ENCODE measurements around the gene KLHL41. TPM values are rescaled to one million over a fixed set of nuclear protein-coding genes. Genes with fewer than 3 reads are reported as not detected.
"Not testable (repeated sequence)": the region's sequence is repeated elsewhere in the genome, so short reads cannot be mapped to it uniquely, and the experiment has no call there.

The KLHL41 gene
- total and polyA plus RNA-seq, 2 of the 13 experiments (the other 11 are each of a cell fraction or from before 2014, with no cell fraction given) = 0.07 to 0.31 TPM

DNA sequence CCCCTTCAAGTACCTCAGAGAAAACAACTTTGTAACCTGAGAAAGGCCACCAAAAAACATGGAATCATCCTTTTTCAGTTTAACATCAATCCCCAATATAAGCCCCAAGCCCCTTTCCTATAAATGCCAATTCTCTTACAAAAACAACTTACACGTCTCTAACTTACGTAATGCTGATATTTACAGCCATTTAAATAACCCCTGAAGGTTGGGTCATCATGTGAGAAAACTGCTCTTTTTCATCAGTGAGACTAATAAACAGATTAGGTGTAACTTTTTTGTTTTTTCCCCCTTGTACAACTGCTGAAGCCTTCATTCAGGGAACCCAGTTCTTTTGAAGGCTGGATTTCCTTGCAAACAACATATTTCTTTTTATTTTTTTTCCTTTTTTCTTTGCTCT lies 60.4 kb downstream of the KLHL41 start (continued):
- TF ChIP-seq AFF4 (CRISPR knock-in tag; IDR thresholded peaks at IDR 0.05) (no peak), SOX13 (IDR thresholded peaks at IDR 0.05) (no peak), SOX13 (CRISPR knock-in tag; conservative IDR thresholded peaks at IDR 0.05 in 1 of 2, IDR thresholded peaks at IDR 0.05 in 1 of 2) (no peak), ZNF776 (CRISPR knock-in tag; IDR thresholded peaks at IDR 0.05) (no peak), MXI1 (IDR thresholded peaks at IDR 0.05; ENCODE audit: borderline replicate concordance, low read depth, low read length) (no peak), ATM (IDR thresholded peaks at IDR 0.05; ENCODE audit: borderline replicate concordance) (no peak), ZNF138 (CRISPR knock-in tag; IDR thresholded peaks at IDR 0.05; ENCODE audit: low read depth) (no peak), MATR3 (CRISPR knock-in tag; IDR thresholded peaks at IDR 0.05) (no peak), MTF1 (CRISPR knock-in tag; IDR thresholded peaks at IDR 0.05) (no peak), POLR2AphosphoS2 (IDR thresholded peaks at IDR 0.05; ENCODE audit: low read depth, low read length) (no peak), TP53 (CRISPR knock-in tag; conservative IDR thresholded peaks at IDR 0.05) (no peak), RORA (CRISPR knock-in tag; IDR thresholded peaks at IDR 0.05) (no peak)
- TF ChIP-seq, protein P1, sequence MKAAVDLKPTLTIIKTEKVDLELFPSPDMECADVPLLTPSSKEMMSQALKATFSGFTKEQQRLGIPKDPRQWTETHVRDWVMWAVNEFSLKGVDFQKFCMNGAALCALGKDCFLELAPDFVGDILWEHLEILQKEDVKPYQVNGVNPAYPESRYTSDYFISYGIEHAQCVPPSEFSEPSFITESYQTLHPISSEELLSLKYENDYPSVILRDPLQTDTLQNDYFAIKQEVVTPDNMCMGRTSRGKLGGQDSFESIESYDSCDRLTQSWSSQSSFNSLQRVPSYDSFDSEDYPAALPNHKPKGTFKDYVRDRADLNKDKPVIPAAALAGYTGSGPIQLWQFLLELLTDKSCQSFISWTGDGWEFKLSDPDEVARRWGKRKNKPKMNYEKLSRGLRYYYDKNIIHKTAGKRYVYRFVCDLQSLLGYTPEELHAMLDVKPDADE (CRISPR knock-in tag; IDR thresholded peaks at IDR 0.05) = no peak

DNA sequence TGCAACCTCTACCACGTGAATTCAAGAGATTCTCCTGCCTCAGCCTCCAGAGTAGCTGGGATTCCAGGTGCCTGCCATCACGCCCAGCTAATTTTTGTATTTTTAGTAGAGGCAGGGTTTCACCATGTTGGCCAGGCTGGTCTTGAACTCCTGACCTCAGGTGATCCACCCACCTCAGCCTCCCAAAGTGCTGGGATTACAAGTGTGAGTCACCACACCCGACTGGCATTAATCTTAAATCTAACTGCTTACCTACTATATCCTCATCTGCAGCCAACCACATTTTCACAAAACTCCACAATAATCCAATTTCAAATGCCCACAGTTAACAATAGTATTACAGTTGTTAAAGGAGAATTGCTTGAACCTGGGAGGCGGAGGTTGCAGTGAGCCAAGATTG lies 61.2 kb downstream of the KLHL41 start:
- Histone ChIP-seq H3K79me2 (ENCODE audit: insufficient read depth, low read length) (peaks cover 24% of the 10 kb centered on the region), H3K4me1 (ENCODE audit: insufficient read depth, low read length) (peaks cover 21% of the 10 kb centered on the region)
- BruUV-seq (replicated peaks); ATAC-seq; H3K36me3 ChIP-seq (replicated peaks in 1 of 2; ENCODE audit: control insufficient read depth in 1 of 2, insufficient read depth in 2 of 2, low read length in 2 of 2); H3K9ac ChIP-seq (ENCODE audit: insufficient read depth, low read depth, low read length); CTCF ChIA-PET (ENCODE audit: low intra/inter-chr PET ratio, low total read pairs); H3K4me2 ChIP-seq (ENCODE audit: low read depth, low read length); H3K9me3 ChIP-seq (ENCODE audit: low read length); H4K20me1 ChIP-seq (ENCODE audit: insufficient read depth, low read length); H3K4me3 ChIP-seq (replicated peaks in 1 of 3; ENCODE audit: insufficient read depth in 1 of 3, low read depth in 2 of 3, low read length in 3 of 3); POLR2A ChIA-PET; H2AFZ ChIP-seq (ENCODE audit: low read length); H3K27ac ChIP-seq (ENCODE audit: extremely low read length, insufficient read depth, low read length); FAIRE-seq; H3K27me3 ChIP-seq (ENCODE audit: control insufficient read depth in 1 of 2, insufficient read depth in 2 of 2, low read length in 2 of 2); in situ Hi-C loops (cut with HindIII; ENCODE audit: extremely low pct_ligation_motif_present, low pct_unique_long_range_greater_than_20kb); DNase-seq (ENCODE audit: low spot score): not testable (repeated sequence)
- 94% methylated on average over 4 of the region's 4 CpGs for WGBS (ENCODE audit: low lambda C conversion rate)
- intact Hi-C loops (cut with micrococcal nuclease; ENCODE audit: unreplicated experiment) = loop anchor here (5.0 kb wide), 2 partner anchors 93 to 112 kb away; partner anchors contain the start of gene BBS5

Measured in HepG2 (cell line).